Measurements from ENCODE around the gene MAU2.

MAU2 gene

DNA sequence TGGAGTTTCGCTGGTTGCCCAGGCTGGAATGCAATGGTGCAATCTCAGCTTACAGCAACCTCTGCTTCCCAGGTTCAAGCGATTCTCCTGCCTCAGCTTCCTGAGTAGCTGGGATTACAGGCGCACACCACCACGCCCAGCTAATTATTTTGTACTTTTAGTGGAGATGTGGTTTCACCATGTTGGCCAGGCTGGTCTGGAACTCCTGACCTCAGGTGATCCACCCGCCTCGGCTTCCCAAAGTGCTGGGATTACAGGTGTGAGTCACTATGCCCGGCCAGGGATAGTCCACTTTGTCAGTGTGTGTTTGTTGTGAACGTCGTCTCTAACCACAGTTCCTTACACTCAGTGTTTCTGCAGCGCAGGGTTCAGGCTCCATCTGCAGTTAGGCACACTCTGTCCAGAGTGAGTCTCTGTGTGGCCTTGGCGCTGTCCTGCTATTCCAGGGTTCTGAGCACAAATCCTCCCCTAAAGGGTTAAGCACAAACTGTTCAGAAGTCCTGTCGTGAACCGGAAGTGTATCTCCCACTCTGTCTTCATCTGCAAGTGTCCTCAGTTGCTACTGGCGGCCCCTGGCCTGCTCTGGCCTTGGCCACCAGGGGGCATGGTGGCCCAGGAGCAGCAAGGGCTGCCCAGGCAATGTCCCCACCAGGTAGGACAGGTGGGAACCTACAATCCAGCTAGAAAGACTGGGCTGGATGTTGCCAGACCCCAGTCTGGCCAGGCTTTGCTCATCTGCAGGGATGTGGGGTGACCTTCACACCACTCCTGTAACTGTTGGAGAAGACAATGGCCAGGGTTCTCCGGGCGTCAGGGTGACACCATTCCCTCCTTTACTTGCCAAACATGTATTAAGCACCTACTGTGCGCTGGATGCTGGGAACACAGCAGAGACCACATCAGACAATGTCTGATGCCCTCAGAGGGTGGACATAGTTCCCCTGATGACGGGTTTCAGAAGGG is 46.1 kb downstream of the MAU2 start:
- TF ChIP-seq TCF12 (IDR thresholded peaks at IDR 0.05; ENCODE audit: low read depth) (0 out of 2 replicates have a peak, but pooled peaks have one; percentile 43), USF1 (IDR thresholded peaks at IDR 0.05) (0 out of 2 replicates have a peak, but pooled peaks have one; percentile 4), FOXM1 (IDR thresholded peaks at IDR 0.05; ENCODE audit: borderline replicate concordance, low read depth) (no peak), TAF1 (IDR thresholded peaks at IDR 0.05; ENCODE audit: low read depth) (peak; percentile 45; the same call in 1 of the 2 replicates), YY1 (IDR thresholded peaks at IDR 0.05; ENCODE audit: low read depth) (peak; percentile 73), CREB1 (IDR thresholded peaks at IDR 0.05; ENCODE audit: low read depth) (no peak), CEBPB (IDR thresholded peaks at IDR 0.05) (no peak), TEAD4 (IDR thresholded peaks at IDR 0.05) (no peak), EGR1 (IDR thresholded peaks at IDR 0.05) (no peak), ZBTB7A (IDR thresholded peaks at IDR 0.05; ENCODE audit: low read depth) (no peak), NFIC (IDR thresholded peaks at IDR 0.05) (0 out of 2 replicates have a peak, but pooled peaks have one; percentile 15), REST (IDR thresholded peaks at IDR 0.05; ENCODE audit: low read depth) (peak; percentile 13; the same call in 1 of the 2 replicates), RAD21 (IDR thresholded peaks at IDR 0.05; ENCODE audit: low read depth) (peak; percentile 97)
- TF ChIP-seq, protein P1, sequence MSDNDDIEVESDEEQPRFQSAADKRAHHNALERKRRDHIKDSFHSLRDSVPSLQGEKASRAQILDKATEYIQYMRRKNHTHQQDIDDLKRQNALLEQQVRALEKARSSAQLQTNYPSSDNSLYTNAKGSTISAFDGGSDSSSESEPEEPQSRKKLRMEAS (IDR thresholded peaks at IDR 0.05) = peak; percentile 76

GRCh38 chr19:19368087-19368486 is 47.5 kb downstream of the MAU2 start:
- TF ChIP-seq NFIC (IDR thresholded peaks at IDR 0.05) (no peak), TEAD4 (IDR thresholded peaks at IDR 0.05) (no peak), FOXM1 (IDR thresholded peaks at IDR 0.05; ENCODE audit: borderline replicate concordance, low read depth) (no peak), EGR1 (IDR thresholded peaks at IDR 0.05) (no peak), REST (IDR thresholded peaks at IDR 0.05; ENCODE audit: low read depth) (no peak), TCF12 (IDR thresholded peaks at IDR 0.05; ENCODE audit: low read depth) (no peak), CREB1 (IDR thresholded peaks at IDR 0.05; ENCODE audit: low read depth) (no peak), EP300 (IDR thresholded peaks at IDR 0.05; ENCODE audit: borderline replicate concordance) (no peak), YY1 (IDR thresholded peaks at IDR 0.05; ENCODE audit: low read depth) (no peak), CEBPB (IDR thresholded peaks at IDR 0.05) (no peak), RAD21 (IDR thresholded peaks at IDR 0.05; ENCODE audit: low read depth) (no peak)
- TF ChIP-seq, protein P1 (IDR thresholded peaks at IDR 0.05) = no peak

DNA sequence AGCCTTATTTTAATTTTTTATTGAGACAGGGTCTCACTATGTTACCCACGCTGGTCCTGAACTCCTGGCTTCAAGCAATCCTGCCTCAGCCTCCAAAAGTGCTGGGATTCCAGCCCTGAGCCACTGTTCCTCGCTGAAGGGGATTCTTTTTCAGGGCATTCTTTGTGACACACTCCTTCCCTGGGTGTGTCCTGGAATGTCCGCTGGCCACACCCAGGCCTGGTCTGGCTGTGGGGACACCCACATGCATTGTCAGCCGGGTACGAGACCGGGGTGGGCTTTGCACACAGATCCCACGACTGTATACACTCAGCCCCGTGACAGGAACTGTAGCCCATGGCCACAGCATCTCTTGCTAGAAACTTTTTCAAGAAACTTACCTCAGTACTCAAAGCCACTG is 50.4 kb downstream of the MAU2 start:
- TF ChIP-seq TCF12 (IDR thresholded peaks at IDR 0.05; ENCODE audit: low read depth) = no peak
- TF ChIP-seq CREB1 (IDR thresholded peaks at IDR 0.05; ENCODE audit: low read depth) = no peak
- no peak for TF ChIP-seq EP300 (IDR thresholded peaks at IDR 0.05; ENCODE audit: borderline replicate concordance)
- TF ChIP-seq RAD21 (IDR thresholded peaks at IDR 0.05; ENCODE audit: low read depth) = no peak
- TF ChIP-seq FOXM1 (IDR thresholded peaks at IDR 0.05; ENCODE audit: borderline replicate concordance, low read depth) = no peak
- TF ChIP-seq, protein P1 (IDR thresholded peaks at IDR 0.05) = peak; percentile 22; the same call in 1 of the 2 replicates
- TF ChIP-seq USF1 (IDR thresholded peaks at IDR 0.05) = no peak
- peak; percentile 82 for TF ChIP-seq TEAD4 (IDR thresholded peaks at IDR 0.05)
- no peak for TF ChIP-seq REST (IDR thresholded peaks at IDR 0.05; ENCODE audit: low read depth)
- TF ChIP-seq NFIC (IDR thresholded peaks at IDR 0.05) = no peak
- no peak for TF ChIP-seq TAF1 (IDR thresholded peaks at IDR 0.05; ENCODE audit: low read depth)

Data from Ishikawa (cell line).